HPDE6-E6E7 (cell line): ENCODE measurements around the gene KIF26B.

Experiments used
- DNase-seq: peaks from one replicate; pipeline ENCODE4 v3.0.0; 2011; ENCODE audit warnings: missing footprints; ENCODE audit errors: extremely low spot score

KIF26B gene

GRCh38 chr1:245591346-245592188 is 436.8 kb downstream of the KIF26B start:
- no peak for DNase-seq

GRCh38 chr1:245592189-245592460 is 437.3 kb downstream of the KIF26B start:
- DNase-seq: no peak

GRCh38 chr1:245598524-245599305 is 443.9 kb downstream of the KIF26B start:
- no peak for DNase-seq

GRCh38 chr1:245599371-245600174 is 444.8 kb downstream of the KIF26B start:
- no peak for DNase-seq

- no peak for DNase-seq
These were observed 445.9 kb downstream of the KIF26B start for GRCh38 chr1:245600658-245601057.

GRCh38 chr1:245603311-245603865 is 448.6 kb downstream of the KIF26B start:
- DNase-seq: no peak

- no peak for DNase-seq
These were observed 450.2 kb downstream of the KIF26B start for GRCh38 chr1:245604979-245605378.

- no peak for DNase-seq
These were observed 450.8 kb downstream of the KIF26B start for GRCh38 chr1:245605480-245606156.

- DNase-seq: no peak
These were observed 451.5 kb downstream of the KIF26B start for GRCh38 chr1:245606157-245606725.

- no peak for DNase-seq
These were observed 453.5 kb downstream of the KIF26B start for GRCh38 chr1:245608271-245608670.

GRCh38 chr1:245609354-245610150 is 454.8 kb downstream of the KIF26B start:
- no peak for DNase-seq

GRCh38 chr1:245611251-245611650 is 456.5 kb downstream of the KIF26B start:
- DNase-seq: no peak

GRCh38 chr1:245614476-245614875 is 459.7 kb downstream of the KIF26B start:
- DNase-seq: no peak

- no peak for DNase-seq
These were observed 460.2 kb downstream of the KIF26B start for GRCh38 chr1:245615001-245615400.

- no peak for DNase-seq
These were observed 466.8 kb downstream of the KIF26B start for GRCh38 chr1:245621589-245621988.

- DNase-seq: no peak
These were observed 467.7 kb downstream of the KIF26B start for GRCh38 chr1:245622332-245623014.

- DNase-seq: no peak
These were observed 486.6 kb downstream of the KIF26B start for GRCh38 chr1:245641384-245641783.

- DNase-seq: no peak
These were observed 490.6 kb downstream of the KIF26B start for GRCh38 chr1:245645406-245645805.

GRCh38 chr1:245645894-245646293 is 491.1 kb downstream of the KIF26B start:
- no peak for DNase-seq
